HL-60 (cell line): Measurements from ENCODE around the gene ARHGAP24.
"Not testable (repeated sequence)": the region's sequence is repeated elsewhere in the genome, so short reads cannot be mapped to it uniquely, and the experiment has no call there.

Source experiments
- DNase-seq, 2 experiments: peaks; one replicate each; pipeline ENCODE4 v3.0.0-alpha.2; 2010 to 2020; ENCODE audit warnings: low read depth in 1 of 2, low spot score in 1 of 2
- H3K27ac ChIP-seq: fragments of 250-450 bp; sonication (Bioruptor Pico); replicated peaks from 2 replicates; pipeline ENCODE4 v1.5.1; 2020; ENCODE audit warnings: mild to moderate bottlenecking, moderate library complexity
- H3K27me3 ChIP-seq: fragments of 250-450 bp; sonication (Bioruptor Pico); 2 replicates; pipeline ENCODE4 v1.5.1; 2021; ENCODE audit warnings: mild to moderate bottlenecking, moderate library complexity; ENCODE audit not compliant: insufficient read depth, poor library complexity, severe bottlenecking
- H3K4me3 ChIP-seq: replicated peaks from 2 replicates; pipeline ENCODE4 v1.5.1; 2011; ENCODE audit warnings: mild to moderate bottlenecking, control low read depth, low read length; ENCODE audit not compliant: insufficient read depth
- GABPA ChIP-seq: IDR thresholded peaks from 2 replicates; pipeline ENCODE4 v1.6.1; 2012; ENCODE audit warnings: low read depth
- POLR2AphosphoS5 ChIP-seq: IDR thresholded peaks from 2 replicates; pipeline ENCODE4 v1.6.1; 2012; ENCODE audit warnings: low read depth
- SPI1 ChIP-seq: IDR thresholded peaks from 2 replicates; pipeline ENCODE4 v1.6.1; 2012; ENCODE audit warnings: low read depth, mild to moderate bottlenecking, borderline replicate concordance
- TF ChIP-seq, protein P1 (sequence below): IDR thresholded peaks from one replicate; pipeline ENCODE4 v1.5.1; 2011; ENCODE audit warnings: low read length, control low read depth, inconsistent platforms; ENCODE audit not compliant: insufficient read depth
- TF ChIP-seq, protein P2 (sequence below): IDR thresholded peaks from 2 replicates; pipeline ENCODE4 v1.6.1; 2012; ENCODE audit warnings: low read depth; ENCODE audit not compliant: insufficient replicate concordance

ARHGAP24 gene

DNA sequence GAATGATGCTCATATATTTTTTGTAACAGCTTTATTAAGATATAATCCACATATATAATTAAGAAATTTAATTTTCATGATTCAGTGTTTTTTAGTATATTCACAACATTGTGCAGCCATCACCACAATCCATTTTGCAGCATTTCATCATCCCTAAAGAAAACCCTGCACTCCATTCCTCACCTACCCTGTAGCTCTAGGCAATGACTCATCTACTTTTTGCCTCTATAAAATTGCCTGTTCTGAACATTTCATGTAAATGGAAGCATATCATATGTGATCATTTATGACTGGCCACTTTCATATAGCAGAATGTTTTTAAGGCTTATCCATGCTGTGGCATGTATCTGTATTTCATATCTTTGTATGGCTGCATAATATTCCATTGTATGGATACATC lies 545.0 kb downstream of the ARHGAP24 start:
- TF ChIP-seq POLR2AphosphoS5, result no peak
- TF ChIP-seq GABPA, result no peak
- TF ChIP-seq, protein P1, sequence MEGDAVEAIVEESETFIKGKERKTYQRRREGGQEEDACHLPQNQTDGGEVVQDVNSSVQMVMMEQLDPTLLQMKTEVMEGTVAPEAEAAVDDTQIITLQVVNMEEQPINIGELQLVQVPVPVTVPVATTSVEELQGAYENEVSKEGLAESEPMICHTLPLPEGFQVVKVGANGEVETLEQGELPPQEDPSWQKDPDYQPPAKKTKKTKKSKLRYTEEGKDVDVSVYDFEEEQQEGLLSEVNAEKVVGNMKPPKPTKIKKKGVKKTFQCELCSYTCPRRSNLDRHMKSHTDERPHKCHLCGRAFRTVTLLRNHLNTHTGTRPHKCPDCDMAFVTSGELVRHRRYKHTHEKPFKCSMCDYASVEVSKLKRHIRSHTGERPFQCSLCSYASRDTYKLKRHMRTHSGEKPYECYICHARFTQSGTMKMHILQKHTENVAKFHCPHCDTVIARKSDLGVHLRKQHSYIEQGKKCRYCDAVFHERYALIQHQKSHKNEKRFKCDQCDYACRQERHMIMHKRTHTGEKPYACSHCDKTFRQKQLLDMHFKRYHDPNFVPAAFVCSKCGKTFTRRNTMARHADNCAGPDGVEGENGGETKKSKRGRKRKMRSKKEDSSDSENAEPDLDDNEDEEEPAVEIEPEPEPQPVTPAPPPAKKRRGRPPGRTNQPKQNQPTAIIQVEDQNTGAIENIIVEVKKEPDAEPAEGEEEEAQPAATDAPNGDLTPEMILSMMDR, result no peak
- TF ChIP-seq, protein P2, sequence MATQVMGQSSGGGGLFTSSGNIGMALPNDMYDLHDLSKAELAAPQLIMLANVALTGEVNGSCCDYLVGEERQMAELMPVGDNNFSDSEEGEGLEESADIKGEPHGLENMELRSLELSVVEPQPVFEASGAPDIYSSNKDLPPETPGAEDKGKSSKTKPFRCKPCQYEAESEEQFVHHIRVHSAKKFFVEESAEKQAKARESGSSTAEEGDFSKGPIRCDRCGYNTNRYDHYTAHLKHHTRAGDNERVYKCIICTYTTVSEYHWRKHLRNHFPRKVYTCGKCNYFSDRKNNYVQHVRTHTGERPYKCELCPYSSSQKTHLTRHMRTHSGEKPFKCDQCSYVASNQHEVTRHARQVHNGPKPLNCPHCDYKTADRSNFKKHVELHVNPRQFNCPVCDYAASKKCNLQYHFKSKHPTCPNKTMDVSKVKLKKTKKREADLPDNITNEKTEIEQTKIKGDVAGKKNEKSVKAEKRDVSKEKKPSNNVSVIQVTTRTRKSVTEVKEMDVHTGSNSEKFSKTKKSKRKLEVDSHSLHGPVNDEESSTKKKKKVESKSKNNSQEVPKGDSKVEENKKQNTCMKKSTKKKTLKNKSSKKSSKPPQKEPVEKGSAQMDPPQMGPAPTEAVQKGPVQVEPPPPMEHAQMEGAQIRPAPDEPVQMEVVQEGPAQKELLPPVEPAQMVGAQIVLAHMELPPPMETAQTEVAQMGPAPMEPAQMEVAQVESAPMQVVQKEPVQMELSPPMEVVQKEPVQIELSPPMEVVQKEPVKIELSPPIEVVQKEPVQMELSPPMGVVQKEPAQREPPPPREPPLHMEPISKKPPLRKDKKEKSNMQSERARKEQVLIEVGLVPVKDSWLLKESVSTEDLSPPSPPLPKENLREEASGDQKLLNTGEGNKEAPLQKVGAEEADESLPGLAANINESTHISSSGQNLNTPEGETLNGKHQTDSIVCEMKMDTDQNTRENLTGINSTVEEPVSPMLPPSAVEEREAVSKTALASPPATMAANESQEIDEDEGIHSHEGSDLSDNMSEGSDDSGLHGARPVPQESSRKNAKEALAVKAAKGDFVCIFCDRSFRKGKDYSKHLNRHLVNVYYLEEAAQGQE, result no peak
- no peak for TF ChIP-seq SPI1
- DNase-seq, result no peak
- H3K27me3 ChIP-seq, result no peaks in the 10 kb centered on the region
- H3K27ac ChIP-seq, result no peak overlapping the region
- no peak overlapping the region for H3K4me3 ChIP-seq

DNA sequence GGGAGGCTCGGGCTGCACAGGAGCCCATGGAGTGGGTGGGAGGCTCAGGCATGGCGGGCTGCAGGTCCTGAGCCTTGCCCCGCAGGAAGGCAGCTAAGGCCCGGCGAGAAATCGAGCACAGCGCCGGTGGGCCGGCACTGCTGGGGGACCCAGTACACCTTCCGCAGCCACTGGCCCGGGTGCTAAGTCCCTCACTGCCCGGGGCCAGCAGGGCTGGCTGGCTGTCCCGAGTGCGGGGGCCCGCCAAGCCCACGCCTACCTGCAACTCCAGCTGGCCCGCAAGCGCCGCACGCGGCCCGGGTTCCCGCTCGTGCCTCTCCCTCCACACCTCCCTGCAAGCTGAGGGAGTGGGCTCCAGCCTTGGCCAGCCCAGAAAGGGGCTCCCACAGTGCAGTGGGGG lies 546.7 kb downstream of the ARHGAP24 start:
- not testable (repeated sequence) for H3K27me3 ChIP-seq, DNase-seq, H3K4me3 ChIP-seq, H3K27ac ChIP-seq

DNA sequence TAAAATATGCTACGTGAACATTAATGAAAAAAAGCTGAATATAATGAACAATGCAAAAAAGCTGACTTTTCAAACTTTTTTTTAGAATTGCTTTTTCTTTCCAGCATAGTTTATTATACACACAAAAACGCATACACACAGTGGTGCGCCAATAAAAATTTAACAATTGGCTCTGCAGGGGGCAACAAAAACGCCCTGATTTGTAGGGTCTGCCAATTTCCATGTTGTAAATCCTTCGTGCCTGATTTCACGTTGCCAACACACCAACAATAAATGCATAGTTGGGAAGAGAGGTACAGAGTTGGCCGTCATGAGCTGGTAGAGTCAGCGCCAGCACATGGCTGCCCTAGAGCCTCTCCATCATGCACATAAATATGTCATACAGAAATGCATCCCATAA lies 551.8 kb downstream of the ARHGAP24 start:
- Histone ChIP-seq H3K4me3 (no peak overlapping the region), H3K27ac (no peak overlapping the region), H3K27me3 (no peaks in the 10 kb centered on the region)
- TF ChIP-seq GABPA (no peak), POLR2AphosphoS5 (no peak), SPI1 (no peak)
- TF ChIP-seq, protein P1, result no peak
- TF ChIP-seq, protein P2, result no peak
- no peak for DNase-seq

DNA sequence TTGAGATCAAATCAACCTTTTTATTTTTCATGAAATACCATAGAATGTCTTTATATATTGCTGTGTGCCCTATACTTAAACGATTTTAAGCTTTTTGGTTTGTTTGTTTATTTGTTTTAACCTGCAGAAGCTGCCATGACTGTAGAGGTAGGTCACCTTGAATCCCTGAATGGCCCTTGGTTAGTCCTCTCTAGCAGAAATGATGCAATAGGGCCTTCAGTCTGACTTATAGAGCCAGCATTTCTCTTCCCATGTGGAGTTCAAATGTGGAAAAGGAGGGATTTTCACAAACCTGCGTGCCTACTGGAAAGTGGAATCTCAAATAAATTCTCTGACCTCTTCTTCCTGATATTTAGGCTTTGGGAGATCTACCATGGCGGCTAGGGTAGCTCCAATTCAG lies 557.0 kb downstream of the ARHGAP24 start:
- Histone ChIP-seq H3K27me3 (no peaks in the 10 kb centered on the region), H3K27ac (no peak overlapping the region), H3K4me3 (no peak overlapping the region)
- no peak for DNase-seq
- TF ChIP-seq GABPA (no peak), POLR2AphosphoS5 (no peak), SPI1 (no peak)
- TF ChIP-seq, protein P1, result no peak
- TF ChIP-seq, protein P2, result no peak
